ENCODE measurements around the gene WARS2. TPM values are rescaled to one million over a fixed set of nuclear protein-coding genes. Genes with fewer than 3 reads are reported as not detected.

The WARS2 gene
- polyA plus RNA-seq, 2 of the 4 experiments (the other 2 are of a cell fraction) = 5.9 to 7.9 TPM

DNA sequence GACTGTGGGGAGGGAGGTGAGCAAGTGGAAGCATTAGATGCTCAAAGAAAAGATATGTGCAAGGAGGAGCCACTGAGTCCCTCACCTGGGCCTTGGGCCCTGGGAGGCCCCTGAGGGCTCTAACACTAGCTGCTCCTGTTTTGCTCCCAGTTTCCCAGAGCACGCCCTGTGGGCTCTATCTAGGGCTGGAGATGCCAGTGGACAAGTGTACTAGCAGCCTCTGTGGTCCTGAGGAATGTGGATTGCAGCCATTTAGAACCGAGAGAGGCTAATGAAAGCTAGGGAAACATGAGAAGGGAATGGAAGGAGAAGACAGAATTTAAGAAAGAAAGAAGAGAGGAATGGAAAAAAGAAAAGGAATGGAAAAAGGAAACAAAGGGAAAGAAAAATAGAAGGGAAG, 142.3 kb downstream of the WARS2 start:
- no peaks in the 10 kb centered on the region for H3K4me1 ChIP-seq
- H3K4me2 ChIP-seq = no peak overlapping the region
- FAIRE-seq (no peak), ATAC-seq (no peak), DNase-seq (ENCODE audit: low read depth in 1 of 2, low spot score in 1 of 2) (no peak)
- POLR2A ChIA-PET = no interaction called here
- H3K27ac ChIP-seq = no peak overlapping the region
- CTCF ChIA-PET = interaction anchor here (0.7 kb wide), 1 partner anchor 10 kb away, joined by 3 read pairs; no protein-coding TSS in a partner anchor
- H3K9me3 ChIP-seq = no peaks in the 10 kb centered on the region
- WGBS (ENCODE audit: missing lambda C conversion rate) = 29% methylated on average over 2 of the region's 2 CpGs
- TF ChIP-seq, protein P1, sequence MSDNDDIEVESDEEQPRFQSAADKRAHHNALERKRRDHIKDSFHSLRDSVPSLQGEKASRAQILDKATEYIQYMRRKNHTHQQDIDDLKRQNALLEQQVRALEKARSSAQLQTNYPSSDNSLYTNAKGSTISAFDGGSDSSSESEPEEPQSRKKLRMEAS (IDR thresholded peaks at IDR 0.05) = no peak
- no peak overlapping the region for H3K4me3 ChIP-seq

GRCh38 chr1:118997225-118997624, 143.2 kb downstream of the WARS2 start:
- no peak overlapping the region for H3K27ac ChIP-seq
- 44% methylated on average over 6 of the region's 7 CpGs for WGBS (ENCODE audit: missing lambda C conversion rate)
- FAIRE-seq = no peak
- H3K9me3 ChIP-seq = no peaks in the 10 kb centered on the region
- H3K4me1 ChIP-seq = no peaks in the 10 kb centered on the region
- no peak overlapping the region for H3K4me3 ChIP-seq
- POLR2A ChIA-PET = no interaction called here
- TF ChIP-seq E2F6 (IDR thresholded peaks at IDR 0.05; ENCODE audit: borderline replicate concordance, low read depth) (no peak), NPAS2 (CRISPR knock-in tag; IDR thresholded peaks at IDR 0.05; ENCODE audit: borderline replicate concordance) (no peak), TP53 (CRISPR knock-in tag; IDR thresholded peaks at IDR 0.05) (no peak), TFCP2L1 (CRISPR knock-in tag; IDR thresholded peaks at IDR 0.05) (no peak), GATA3 (IDR thresholded peaks at IDR 0.05; ENCODE audit: borderline replicate concordance) (no peak), EHF (CRISPR knock-in tag; IDR thresholded peaks at IDR 0.05) (no peak), ELK1 (IDR thresholded peaks at IDR 0.05; ENCODE audit: low read depth, low read length) (no peak)
- CTCF ChIA-PET = no interaction called here
- ATAC-seq = no peak
- H3K4me2 ChIP-seq = no peak overlapping the region
- no peak for DNase-seq (ENCODE audit: low read depth in 1 of 2, low spot score in 1 of 2)

DNA sequence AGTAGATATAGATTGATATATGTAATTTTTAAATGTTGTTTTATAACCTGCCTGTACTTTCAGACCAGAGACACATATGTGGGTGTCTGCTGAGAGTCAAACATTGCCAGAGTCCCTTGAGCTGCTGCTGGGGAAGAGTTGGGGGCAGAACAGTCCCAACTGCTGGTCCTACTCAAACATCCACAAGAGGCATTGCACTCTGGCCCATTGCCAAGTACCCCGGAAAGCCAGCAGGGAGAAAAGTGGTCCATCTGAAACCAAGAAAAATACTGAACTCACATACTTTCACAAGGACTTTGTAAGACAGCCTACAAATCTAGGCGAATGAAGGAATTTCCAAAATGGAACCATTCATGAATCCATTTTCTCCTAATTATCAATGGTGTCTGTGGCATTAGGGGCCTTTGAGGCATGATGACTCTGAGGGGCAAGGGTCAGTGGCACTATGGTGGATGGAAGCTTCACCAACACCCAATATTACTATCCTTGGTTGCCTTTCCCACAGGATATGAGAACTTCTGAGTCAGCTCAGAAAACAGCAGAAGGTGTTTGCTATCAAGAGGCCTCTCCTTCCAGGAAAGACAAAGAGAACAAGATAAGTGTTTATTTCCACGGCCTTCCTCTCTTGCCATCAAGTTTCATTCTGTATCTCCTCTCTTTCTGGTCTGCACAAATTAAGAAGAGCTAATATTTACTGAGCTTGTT, 145.0 kb downstream of the WARS2 start:
- H3K4me2 ChIP-seq = no peak overlapping the region
- WGBS (ENCODE audit: missing lambda C conversion rate) = 49% methylated on average over 3 of the region's 3 CpGs
- ATAC-seq (no peak), DNase-seq (ENCODE audit: low read depth in 1 of 2, low spot score in 1 of 2) (no peak), FAIRE-seq (no peak)
- no peak overlapping the region for H3K27ac ChIP-seq
- H3K4me1 ChIP-seq = no peaks in the 10 kb centered on the region
- TF ChIP-seq RARB (CRISPR knock-in tag; IDR thresholded peaks at IDR 0.05) = no peak
- no peak for TF ChIP-seq JUNB (IDR thresholded peaks at IDR 0.05)
- ChIA-PET POLR2A (no interaction called here), CTCF (no interaction called here)
- no peaks in the 10 kb centered on the region for H3K9me3 ChIP-seq
- H3K4me3 ChIP-seq = no peak overlapping the region

- ATAC-seq = no peak
- Histone ChIP-seq H3K9me3 (no peaks in the 10 kb centered on the region), H3K27ac (no peak overlapping the region), H3K4me2 (no peak overlapping the region), H3K4me3 (no peak overlapping the region), H3K4me1 (no peaks in the 10 kb centered on the region)
- POLR2A ChIA-PET = no interaction called here
- no peak for FAIRE-seq
- DNase-seq (ENCODE audit: low read depth in 1 of 2, low spot score in 1 of 2) = no peak
- CTCF ChIA-PET = no interaction called here
- whole genome bisulfite sequencing (ENCODE audit: missing lambda C conversion rate) = 73% methylated on average over 9 of the region's 9 CpGs
- TF ChIP-seq PBX3 (IDR thresholded peaks at IDR 0.05) (no peak), GATA3 (IDR thresholded peaks at IDR 0.05; ENCODE audit: borderline replicate concordance) (no peak), MAFK (IDR thresholded peaks at IDR 0.05; ENCODE audit: partially characterized antibody) (no peak), ZFP36 (IDR thresholded peaks at IDR 0.05; ENCODE audit: borderline replicate concordance, partially characterized antibody) (no peak), ESRRA (IDR thresholded peaks at IDR 0.05; ENCODE audit: borderline replicate concordance, low read length) (no peak), ELK1 (IDR thresholded peaks at IDR 0.05; ENCODE audit: low read depth, low read length) (no peak), KDM1A (IDR thresholded peaks at IDR 0.05; ENCODE audit: low read depth) (no peak), SMC3 (IDR thresholded peaks at IDR 0.05) (no peak), CHD4 (IDR thresholded peaks at IDR 0.05; ENCODE audit: borderline replicate concordance) (no peak), TP53 (CRISPR knock-in tag; IDR thresholded peaks at IDR 0.05) (no peak), POLR2A (IDR thresholded peaks at IDR 0.05; ENCODE audit: low read length) (no peak)
- TF ChIP-seq, protein P2, sequence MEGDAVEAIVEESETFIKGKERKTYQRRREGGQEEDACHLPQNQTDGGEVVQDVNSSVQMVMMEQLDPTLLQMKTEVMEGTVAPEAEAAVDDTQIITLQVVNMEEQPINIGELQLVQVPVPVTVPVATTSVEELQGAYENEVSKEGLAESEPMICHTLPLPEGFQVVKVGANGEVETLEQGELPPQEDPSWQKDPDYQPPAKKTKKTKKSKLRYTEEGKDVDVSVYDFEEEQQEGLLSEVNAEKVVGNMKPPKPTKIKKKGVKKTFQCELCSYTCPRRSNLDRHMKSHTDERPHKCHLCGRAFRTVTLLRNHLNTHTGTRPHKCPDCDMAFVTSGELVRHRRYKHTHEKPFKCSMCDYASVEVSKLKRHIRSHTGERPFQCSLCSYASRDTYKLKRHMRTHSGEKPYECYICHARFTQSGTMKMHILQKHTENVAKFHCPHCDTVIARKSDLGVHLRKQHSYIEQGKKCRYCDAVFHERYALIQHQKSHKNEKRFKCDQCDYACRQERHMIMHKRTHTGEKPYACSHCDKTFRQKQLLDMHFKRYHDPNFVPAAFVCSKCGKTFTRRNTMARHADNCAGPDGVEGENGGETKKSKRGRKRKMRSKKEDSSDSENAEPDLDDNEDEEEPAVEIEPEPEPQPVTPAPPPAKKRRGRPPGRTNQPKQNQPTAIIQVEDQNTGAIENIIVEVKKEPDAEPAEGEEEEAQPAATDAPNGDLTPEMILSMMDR (IDR thresholded peaks at IDR 0.05) = no peak
- TF ChIP-seq, protein P1 (IDR thresholded peaks at IDR 0.05) = no peak
- TF ChIP-seq, protein P3, sequence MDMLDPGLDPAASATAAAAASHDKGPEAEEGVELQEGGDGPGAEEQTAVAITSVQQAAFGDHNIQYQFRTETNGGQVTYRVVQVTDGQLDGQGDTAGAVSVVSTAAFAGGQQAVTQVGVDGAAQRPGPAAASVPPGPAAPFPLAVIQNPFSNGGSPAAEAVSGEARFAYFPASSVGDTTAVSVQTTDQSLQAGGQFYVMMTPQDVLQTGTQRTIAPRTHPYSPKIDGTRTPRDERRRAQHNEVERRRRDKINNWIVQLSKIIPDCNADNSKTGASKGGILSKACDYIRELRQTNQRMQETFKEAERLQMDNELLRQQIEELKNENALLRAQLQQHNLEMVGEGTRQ (IDR thresholded peaks at IDR 0.05) = no peak
Measured at GRCh38 chr1:118993700-118994026, 146.8 kb downstream of the WARS2 start.
